ENCODE data around the gene LATS2. TPM values are rescaled to one million over a fixed set of nuclear protein-coding genes. Genes with fewer than 3 reads are reported as not detected.

Gene LATS2
- total RNA-seq, 1 experiment from 2014 or later = 18.8 TPM

DNA sequence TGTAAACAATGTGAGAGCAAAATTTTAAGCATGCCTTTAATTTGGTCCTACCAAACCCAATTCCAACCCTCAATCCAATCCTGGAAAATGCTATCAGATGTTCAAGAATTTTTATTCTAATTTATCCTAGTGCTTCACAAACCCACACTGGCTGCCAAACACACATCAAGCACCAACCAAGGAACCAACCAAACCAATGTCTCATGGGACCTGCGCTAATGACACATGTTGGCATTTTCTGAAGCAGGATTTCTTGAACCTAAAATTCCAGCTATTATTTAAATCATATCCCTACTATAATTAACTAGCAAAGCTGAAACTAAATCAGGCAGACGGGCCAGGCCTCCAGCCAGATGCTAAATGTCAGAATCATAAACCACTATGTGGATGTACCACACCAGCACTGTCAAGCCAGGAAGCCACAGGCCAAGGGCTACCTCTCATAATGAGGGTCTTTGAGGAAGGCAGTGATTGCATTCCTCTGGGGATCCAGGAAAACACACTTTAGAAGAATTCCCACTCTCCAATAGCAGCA, 5.8 kb downstream of the LATS2 start:
- Histone ChIP-seq H3K36me3 (ENCODE audit: control insufficient read depth in 1 of 2, insufficient read depth in 2 of 2, low read length in 2 of 2) (no peaks in the 10 kb centered on the region), H3K4me1 (ENCODE audit: control insufficient read depth in 1 of 2, insufficient read depth in 2 of 2, low read length in 2 of 2) (peaks cover 16 to 18% of the 10 kb centered on the region in 2 experiments), H3K9me3 (ENCODE audit: control insufficient read depth in 1 of 2, insufficient read depth in 1 of 2, low read depth in 1 of 2, low read length in 2 of 2) (no peaks in the 10 kb centered on the region), H3K9ac (ENCODE audit: low read length) (no peak overlapping the region), H2AFZ (ENCODE audit: low read depth, low read length, poor library complexity, severe bottlenecking) (no peak overlapping the region), H3K4me3 (replicated peaks in 1 of 2; ENCODE audit: low read depth in 1 of 2, low read length in 2 of 2) (no peak overlapping the region), H3K79me2 (ENCODE audit: insufficient read depth, low read length) (peaks cover 98% of the 10 kb centered on the region), H3K27ac (ENCODE audit: low read depth, low read length) (no peak overlapping the region), H3K4me2 (ENCODE audit: low read length) (no peak overlapping the region), H4K20me1 (ENCODE audit: insufficient read depth) (no peaks in the 10 kb centered on the region), H3K27me3 (ENCODE audit: insufficient read depth, low read length) (no peaks in the 10 kb centered on the region), H3K9me2 (ENCODE audit: insufficient read depth) (no peaks in the 10 kb centered on the region)
- intact Hi-C loops (cut with micrococcal nuclease) = no loop called here
- DNase-seq (ENCODE audit: low read depth, low spot score) = no peak
- RAD21 ChIA-PET (ENCODE audit: low non-redundant PET in 1 of 2, low total read pairs in 2 of 2, uncharacterized antibody in 2 of 2, unreplicated experiment in 2 of 2) = no interaction called here
- TF ChIP-seq JUND (IDR thresholded peaks at IDR 0.05) = no peak
- TF ChIP-seq, protein P1, sequence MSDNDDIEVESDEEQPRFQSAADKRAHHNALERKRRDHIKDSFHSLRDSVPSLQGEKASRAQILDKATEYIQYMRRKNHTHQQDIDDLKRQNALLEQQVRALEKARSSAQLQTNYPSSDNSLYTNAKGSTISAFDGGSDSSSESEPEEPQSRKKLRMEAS (IDR thresholded peaks at IDR 0.05) = no peak
- TF ChIP-seq SP1 (IDR thresholded peaks at IDR 0.05; ENCODE audit: low read depth) = no peak
- TF ChIP-seq SIN3A (IDR thresholded peaks at IDR 0.05; ENCODE audit: low read depth) = no peak
- no peak for TF ChIP-seq ZNF274 (IDR thresholded peaks at IDR 0.05; ENCODE audit: low read depth, low read length)
- TF ChIP-seq, protein P2, sequence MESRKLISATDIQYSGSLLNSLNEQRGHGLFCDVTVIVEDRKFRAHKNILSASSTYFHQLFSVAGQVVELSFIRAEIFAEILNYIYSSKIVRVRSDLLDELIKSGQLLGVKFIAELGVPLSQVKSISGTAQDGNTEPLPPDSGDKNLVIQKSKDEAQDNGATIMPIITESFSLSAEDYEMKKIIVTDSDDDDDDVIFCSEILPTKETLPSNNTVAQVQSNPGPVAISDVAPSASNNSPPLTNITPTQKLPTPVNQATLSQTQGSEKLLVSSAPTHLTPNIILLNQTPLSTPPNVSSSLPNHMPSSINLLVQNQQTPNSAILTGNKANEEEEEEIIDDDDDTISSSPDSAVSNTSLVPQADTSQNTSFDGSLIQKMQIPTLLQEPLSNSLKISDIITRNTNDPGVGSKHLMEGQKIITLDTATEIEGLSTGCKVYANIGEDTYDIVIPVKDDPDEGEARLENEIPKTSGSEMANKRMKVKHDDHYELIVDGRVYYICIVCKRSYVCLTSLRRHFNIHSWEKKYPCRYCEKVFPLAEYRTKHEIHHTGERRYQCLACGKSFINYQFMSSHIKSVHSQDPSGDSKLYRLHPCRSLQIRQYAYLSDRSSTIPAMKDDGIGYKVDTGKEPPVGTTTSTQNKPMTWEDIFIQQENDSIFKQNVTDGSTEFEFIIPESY (IDR thresholded peaks at IDR 0.05; ENCODE audit: extremely low read depth, insufficient replicate concordance, low read length) = no peak
- TF ChIP-seq, protein P3, sequence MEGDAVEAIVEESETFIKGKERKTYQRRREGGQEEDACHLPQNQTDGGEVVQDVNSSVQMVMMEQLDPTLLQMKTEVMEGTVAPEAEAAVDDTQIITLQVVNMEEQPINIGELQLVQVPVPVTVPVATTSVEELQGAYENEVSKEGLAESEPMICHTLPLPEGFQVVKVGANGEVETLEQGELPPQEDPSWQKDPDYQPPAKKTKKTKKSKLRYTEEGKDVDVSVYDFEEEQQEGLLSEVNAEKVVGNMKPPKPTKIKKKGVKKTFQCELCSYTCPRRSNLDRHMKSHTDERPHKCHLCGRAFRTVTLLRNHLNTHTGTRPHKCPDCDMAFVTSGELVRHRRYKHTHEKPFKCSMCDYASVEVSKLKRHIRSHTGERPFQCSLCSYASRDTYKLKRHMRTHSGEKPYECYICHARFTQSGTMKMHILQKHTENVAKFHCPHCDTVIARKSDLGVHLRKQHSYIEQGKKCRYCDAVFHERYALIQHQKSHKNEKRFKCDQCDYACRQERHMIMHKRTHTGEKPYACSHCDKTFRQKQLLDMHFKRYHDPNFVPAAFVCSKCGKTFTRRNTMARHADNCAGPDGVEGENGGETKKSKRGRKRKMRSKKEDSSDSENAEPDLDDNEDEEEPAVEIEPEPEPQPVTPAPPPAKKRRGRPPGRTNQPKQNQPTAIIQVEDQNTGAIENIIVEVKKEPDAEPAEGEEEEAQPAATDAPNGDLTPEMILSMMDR (IDR thresholded peaks at IDR 0.05 in 2 of 3, conservative IDR thresholded peaks at IDR 0.05 in 1 of 3; ENCODE audit: borderline replicate concordance in 1 of 3, insufficient read depth in 1 of 3, low read depth in 2 of 3, low read length in 2 of 3) = no peak
- no peak for TF ChIP-seq EZH2 (IDR thresholded peaks at IDR 0.05)
- TF ChIP-seq YY1 (IDR thresholded peaks at IDR 0.05; ENCODE audit: extremely low read depth, insufficient replicate concordance, low read depth, low read length) = no peak
- TF ChIP-seq EGR1 (IDR thresholded peaks at IDR 0.05; ENCODE audit: low read depth) = no peak
- TF ChIP-seq CEBPB (IDR thresholded peaks at IDR 0.05; ENCODE audit: low read depth) = no peak
- TF ChIP-seq FOSL1 (IDR thresholded peaks at IDR 0.05; ENCODE audit: low read depth) = no peak
- no peak for TF ChIP-seq ZFX (IDR thresholded peaks at IDR 0.05)
- no peak for TF ChIP-seq SRF (IDR thresholded peaks at IDR 0.05; ENCODE audit: low read depth)
- no peak for TF ChIP-seq CBX3 (IDR thresholded peaks at IDR 0.05; ENCODE audit: low read depth)
- TF ChIP-seq, protein P4, sequence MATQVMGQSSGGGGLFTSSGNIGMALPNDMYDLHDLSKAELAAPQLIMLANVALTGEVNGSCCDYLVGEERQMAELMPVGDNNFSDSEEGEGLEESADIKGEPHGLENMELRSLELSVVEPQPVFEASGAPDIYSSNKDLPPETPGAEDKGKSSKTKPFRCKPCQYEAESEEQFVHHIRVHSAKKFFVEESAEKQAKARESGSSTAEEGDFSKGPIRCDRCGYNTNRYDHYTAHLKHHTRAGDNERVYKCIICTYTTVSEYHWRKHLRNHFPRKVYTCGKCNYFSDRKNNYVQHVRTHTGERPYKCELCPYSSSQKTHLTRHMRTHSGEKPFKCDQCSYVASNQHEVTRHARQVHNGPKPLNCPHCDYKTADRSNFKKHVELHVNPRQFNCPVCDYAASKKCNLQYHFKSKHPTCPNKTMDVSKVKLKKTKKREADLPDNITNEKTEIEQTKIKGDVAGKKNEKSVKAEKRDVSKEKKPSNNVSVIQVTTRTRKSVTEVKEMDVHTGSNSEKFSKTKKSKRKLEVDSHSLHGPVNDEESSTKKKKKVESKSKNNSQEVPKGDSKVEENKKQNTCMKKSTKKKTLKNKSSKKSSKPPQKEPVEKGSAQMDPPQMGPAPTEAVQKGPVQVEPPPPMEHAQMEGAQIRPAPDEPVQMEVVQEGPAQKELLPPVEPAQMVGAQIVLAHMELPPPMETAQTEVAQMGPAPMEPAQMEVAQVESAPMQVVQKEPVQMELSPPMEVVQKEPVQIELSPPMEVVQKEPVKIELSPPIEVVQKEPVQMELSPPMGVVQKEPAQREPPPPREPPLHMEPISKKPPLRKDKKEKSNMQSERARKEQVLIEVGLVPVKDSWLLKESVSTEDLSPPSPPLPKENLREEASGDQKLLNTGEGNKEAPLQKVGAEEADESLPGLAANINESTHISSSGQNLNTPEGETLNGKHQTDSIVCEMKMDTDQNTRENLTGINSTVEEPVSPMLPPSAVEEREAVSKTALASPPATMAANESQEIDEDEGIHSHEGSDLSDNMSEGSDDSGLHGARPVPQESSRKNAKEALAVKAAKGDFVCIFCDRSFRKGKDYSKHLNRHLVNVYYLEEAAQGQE (IDR thresholded peaks at IDR 0.05; ENCODE audit: low read depth) = no peak
- no peak for TF ChIP-seq POLR2A (IDR thresholded peaks at IDR 0.05; ENCODE audit: borderline replicate concordance, extremely low read depth, insufficient read depth, insufficient read length)
- TF ChIP-seq EZH2phosphoT487 (IDR thresholded peaks at IDR 0.05; ENCODE audit: borderline replicate concordance) = no peak
- no peak for TF ChIP-seq ELF1 (IDR thresholded peaks at IDR 0.05; ENCODE audit: borderline replicate concordance, low read depth)
- CTCF ChIA-PET = no interaction called here
- BruUV-seq (replicated peaks) = no TSS peak
- POLR2A ChIA-PET = no interaction called here
- ATAC-seq = no peak

All from HCT116 (cell line).